H1 (cell line): ENCODE results near the gene CERS3. TPM values are rescaled to one million over a fixed set of nuclear protein-coding genes. Genes with fewer than 3 reads are reported as not detected.

ENCODE experiments used
- CTCF ChIA-PET: fragments of 300-600 bp; sonication (Branson Sonifier 250); formaldehyde crosslinking; loops from one replicate; lab custom pipeline; 2021; ENCODE audit not compliant: partially characterized antibody; lab: Charles Lee
- POLR2A ChIA-PET: fragments of 300-600 bp; sonication (Branson Sonifier 250); formaldehyde crosslinking; loops from one replicate; lab custom pipeline; 2021; ENCODE audit warnings: inconsistent platforms; ENCODE audit not compliant: partially characterized antibody; lab: Charles Lee
- DNase-seq, 2 experiments: peaks; one replicate each; pipeline versions ENCODE4 v3.0.0 to v3.0.0-alpha.2; 2010 to 2022; ENCODE audit warnings: low spot score in 2 of 2, low read depth in 1 of 2, mixed read lengths in 1 of 2
- FAIRE-seq: peaks from 2 replicates; lab custom pipeline; 2011; peaks lifted over from hg19 to GRCh38; lab: Jason Lieb, UNC
- H2AFZ ChIP-seq: 2 replicates; pipeline ENCODE4 v1.8.1; 2012; ENCODE audit warnings: low read length, inconsistent platforms
- H2AK5ac ChIP-seq: 2 replicates; pipeline ENCODE4 v1.6.1; 2013; ENCODE audit warnings: low read depth, low read length
- H2BK120ac ChIP-seq: replicated peaks from 2 replicates; pipeline ENCODE3; 2013; ENCODE audit warnings: low read depth, low read length, inconsistent platforms
- H2BK12ac ChIP-seq: 2 replicates; pipeline ENCODE4 v1.6.1; 2013; ENCODE audit warnings: low read depth, low read length
- H2BK15ac ChIP-seq: 2 replicates; pipeline ENCODE4 v1.6.1; 2013; ENCODE audit warnings: low read length
- H2BK20ac ChIP-seq: 2 replicates; pipeline ENCODE4 v1.6.1; 2013; ENCODE audit warnings: low read length
- H2BK5ac ChIP-seq: 2 replicates; pipeline ENCODE4 v1.6.1; 2013; ENCODE audit warnings: low read depth, low read length
- H3K14ac ChIP-seq: 2 replicates; pipeline ENCODE4 v1.6.1; 2013; ENCODE audit warnings: inconsistent platforms; ENCODE audit not compliant: insufficient read length
- H3K18ac ChIP-seq: 2 replicates; pipeline ENCODE4 v1.6.1; 2013; ENCODE audit warnings: low read length; ENCODE audit errors: extremely low read depth
- H3K23ac ChIP-seq: 2 replicates; pipeline ENCODE4 v1.6.1; 2013; ENCODE audit warnings: inconsistent platforms; ENCODE audit not compliant: insufficient read length
- H3K23me2 ChIP-seq: 2 replicates; pipeline ENCODE4 v1.6.1; 2013; ENCODE audit warnings: low read depth, low read length
- H3K27ac ChIP-seq: 2 replicates; pipeline ENCODE4 v1.6.1; 2011; ENCODE audit warnings: low read depth, low read length, inconsistent platforms
- H3K27me3 ChIP-seq, 4 experiments: replicated peaks in 1 of 4; 1 replicate in 1 of 4; 2 replicates in 3 of 4; pipeline versions ENCODE4 v1.6.1 to v1.8.1; 2011 to 2013; ENCODE audit warnings: low read length in 3 of 4, mild to moderate bottlenecking in 3 of 4, inconsistent platforms in 2 of 4, mixed read lengths in 2 of 4, moderate library complexity in 1 of 4; ENCODE audit not compliant: control insufficient read depth in 3 of 4, insufficient read depth in 3 of 4; ENCODE audit errors: extremely low read depth in 1 of 4
- H3K36me3 ChIP-seq, 4 experiments: 2 replicates each; pipeline versions ENCODE4 v1.6.1 to v1.8.1; 2011 to 2013; ENCODE audit warnings: mild to moderate bottlenecking in 4 of 4, low read length in 3 of 4, moderate library complexity in 2 of 4, control low read depth in 1 of 4, inconsistent platforms in 1 of 4; ENCODE audit not compliant: insufficient read depth in 4 of 4, control insufficient read depth in 2 of 4
- H3K4ac ChIP-seq: replicated peaks from 2 replicates; pipeline ENCODE3; 2013; ENCODE audit warnings: low read length, low read depth, mixed read lengths, inconsistent platforms; ENCODE audit not compliant: insufficient read length
- H3K4me1 ChIP-seq, 4 experiments: replicated peaks in 1 of 4; 1 replicate in 1 of 4; 2 replicates in 3 of 4; pipeline versions ENCODE4 v1.6.1 to v1.8.1; 2011 to 2013; ENCODE audit warnings: low read length in 3 of 4, inconsistent platforms in 2 of 4, mixed read lengths in 1 of 4; ENCODE audit not compliant: insufficient read depth in 4 of 4, control insufficient read depth in 3 of 4
- H3K4me2 ChIP-seq, 2 experiments: 2 replicates each; pipeline versions ENCODE4 v1.6.1 to v1.8.1; 2011 to 2013; ENCODE audit warnings: low read depth in 2 of 2, low read length in 2 of 2, control low read depth in 1 of 2, inconsistent platforms in 1 of 2, mild to moderate bottlenecking in 1 of 2; ENCODE audit not compliant: insufficient read depth in 1 of 2
- H3K4me3 ChIP-seq, 4 experiments: fragments of 200-600, 300-600 bp in 1 of 4; sonication (generic), shearing (Covaris generic), sonication (Bioruptor Twin) in 1 of 4; 2 replicates each; pipeline versions ENCODE4 v1.5.1 to v1.8.1; 2011 to 2016; ENCODE audit warnings: low read length in 4 of 4, low read depth in 3 of 4, control low read depth in 2 of 4, inconsistent platforms in 2 of 4, mild to moderate bottlenecking in 2 of 4, mixed read lengths in 1 of 4, moderate library complexity in 1 of 4; ENCODE audit not compliant: insufficient read depth in 2 of 4; ENCODE audit errors: extremely low read depth in 1 of 4
- H3K56ac ChIP-seq: replicated peaks from 2 replicates; pipeline ENCODE3; 2013; ENCODE audit warnings: low read depth, mild to moderate bottlenecking, mixed read lengths, low read length, inconsistent platforms; ENCODE audit not compliant: insufficient read length
- H3K79me1 ChIP-seq: 2 replicates; pipeline ENCODE4 v1.6.1; 2013; ENCODE audit warnings: low read depth, low read length, control low read depth
- H3K79me2 ChIP-seq, 2 experiments: 2 replicates each; pipeline versions ENCODE4 v1.6.1 to v1.8.1; 2012 to 2013; ENCODE audit warnings: low read length in 2 of 2, mild to moderate bottlenecking in 2 of 2, inconsistent platforms in 1 of 2; ENCODE audit not compliant: insufficient read depth in 2 of 2, control insufficient read depth in 1 of 2
- H3K9ac ChIP-seq, 4 experiments: replicated peaks in 1 of 4; 1 replicate in 1 of 4; 2 replicates in 3 of 4; pipeline versions ENCODE4 v1.6.1 to v1.8.1; 2011 to 2013; ENCODE audit warnings: low read depth in 3 of 4, low read length in 3 of 4, control low read depth in 2 of 4, mild to moderate bottlenecking in 2 of 4, moderate library complexity in 2 of 4, inconsistent platforms in 1 of 4; ENCODE audit errors: extremely low read depth in 1 of 4
- H3K9me3 ChIP-seq, 2 experiments: 2 replicates each; pipeline versions ENCODE4 v1.6.1 to v1.8.1; 2012 to 2013; ENCODE audit warnings: mild to moderate bottlenecking in 2 of 2, moderate library complexity in 2 of 2, control low read depth in 1 of 2, inconsistent platforms in 1 of 2, low read depth in 1 of 2, low read length in 1 of 2, mixed read lengths in 1 of 2; ENCODE audit not compliant: insufficient read depth in 2 of 2
- H4K20me1 ChIP-seq, 2 experiments: replicated peaks in 1 of 2; 2 replicates each; pipeline versions ENCODE3 to v1.8.1; 2011 to 2013; ENCODE audit warnings: inconsistent platforms in 2 of 2, low read length in 2 of 2, mild to moderate bottlenecking in 1 of 2; ENCODE audit not compliant: insufficient read depth in 2 of 2, control insufficient read depth in 1 of 2
- H4K5ac ChIP-seq: 2 replicates; pipeline ENCODE4 v1.6.1; 2013; ENCODE audit warnings: low read length, low read depth, mixed read lengths, inconsistent platforms; ENCODE audit not compliant: insufficient read length
- H4K8ac ChIP-seq: 2 replicates; pipeline ENCODE4 v1.8.0; 2013; ENCODE audit warnings: mild to moderate bottlenecking, moderate library complexity, low read length, inconsistent platforms; ENCODE audit not compliant: insufficient read depth; ENCODE audit errors: extremely low read depth
- H4K91ac ChIP-seq: replicated peaks from 2 replicates; pipeline ENCODE3; 2013; ENCODE audit warnings: low read length, mixed read lengths, inconsistent platforms; ENCODE audit not compliant: insufficient read length
- CBX5 ChIP-seq: fragments of 300-800, 300-1000 bp; sonication (generic); IDR thresholded peaks from 2 replicates; pipeline ENCODE4 v1.7.1; 2016; ENCODE audit warnings: antibody characterized with exemption, low read length, low read depth
- CBX8 ChIP-seq: fragments of 300-800, 300-1000 bp; sonication (generic); IDR thresholded peaks from 2 replicates; pipeline ENCODE4 v1.7.1; 2016; ENCODE audit warnings: low read depth, low read length, borderline replicate concordance
- CHD2 ChIP-seq: IDR thresholded peaks from 2 replicates; pipeline ENCODE4 v1.6.1; 2012; ENCODE audit warnings: low read length, improper control_type of control experiment
- CREB1 ChIP-seq: IDR thresholded peaks from 2 replicates; pipeline ENCODE4 v1.6.1; 2012; ENCODE audit warnings: inconsistent platforms
- E2F6 ChIP-seq: IDR thresholded peaks from 2 replicates; pipeline ENCODE4 v1.6.1; 2012; ENCODE audit warnings: inconsistent platforms
- EGR1 ChIP-seq: IDR thresholded peaks from 2 replicates; pipeline ENCODE4 v1.6.1; 2011; ENCODE audit warnings: low read depth, low read length, borderline replicate concordance
- EZH2 ChIP-seq: fragments of 200-600 bp; sonication (generic); IDR thresholded peaks from 2 replicates; pipeline ENCODE4 v1.7.1; 2012; ENCODE audit warnings: low read depth, mild to moderate bottlenecking, moderate library complexity, low read length, inconsistent platforms; ENCODE audit not compliant: severe bottlenecking
- MAFK ChIP-seq: IDR thresholded peaks from 2 replicates; pipeline ENCODE4 v1.6.1; 2012; ENCODE audit warnings: low read depth, mild to moderate bottlenecking, improper control_type of control experiment, low read length
- NRF1 ChIP-seq: IDR thresholded peaks from 2 replicates; pipeline ENCODE4 v1.6.1; 2011; ENCODE audit warnings: mild to moderate bottlenecking, low read depth, low read length, improper control_type of control experiment
- POLR2A ChIP-seq, 2 experiments: IDR thresholded peaks; 1 replicate in 1 of 2; 2 replicates in 1 of 2; pipeline ENCODE4 v1.6.1; 2011; ENCODE audit warnings: low read depth in 2 of 2, low read length in 2 of 2, mild to moderate bottlenecking in 2 of 2; ENCODE audit errors: control extremely low read depth in 1 of 2
- RXRA ChIP-seq: IDR thresholded peaks from 2 replicates; pipeline ENCODE4 v1.6.1; 2011; ENCODE audit warnings: low read depth, mild to moderate bottlenecking, low read length, moderate library complexity; ENCODE audit not compliant: insufficient read depth
- SIX5 ChIP-seq: IDR thresholded peaks from 2 replicates; pipeline ENCODE4 v1.6.1; 2011; ENCODE audit warnings: mild to moderate bottlenecking, low read depth, low read length
- TAF7 ChIP-seq: optimal IDR thresholded peaks from 2 replicates; pipeline ENCODE3; 2011; ENCODE audit warnings: low read depth, mild to moderate bottlenecking, inconsistent platforms, low read length, moderate library complexity, borderline replicate concordance
- TEAD4 ChIP-seq: IDR thresholded peaks from 2 replicates; pipeline ENCODE4 v1.6.1; 2012; ENCODE audit warnings: low read depth, low read length, inconsistent platforms, mixed read lengths
- WGBS, 2 experiments: shearing (Covaris generic) in 1 of 2; methylation state at CpG; one replicate each; pipeline versions ENCODE4 v1.1.6 to v1.1.7; 2013 to 2015; ENCODE audit warnings: low lambda C conversion rate in 2 of 2, mixed read lengths in 2 of 2, inconsistent platforms in 1 of 2, low coverage in 1 of 2, missing lambda C conversion rate in 1 of 2; ENCODE audit not compliant: insufficient replicate concordance in 2 of 2, insufficient coverage in 1 of 2, insufficient read length in 1 of 2; ENCODE audit errors: extremely low coverage in 1 of 2, missing lambda C conversion rate in 1 of 2; 5-methylcytosine and 5-hydroxymethylcytosine counted together
- polyA plus RNA-seq, 7 experiments: library from polyadenylated mRNA; depleted of rRNA in 3 of 7; stranded (reverse) in 5 of 7; unstranded in 2 of 7; fragments of >200 nt in 5 of 7; fragments of 200-250 nt in 2 of 7; gene quantifications; 1 replicate in 5 of 7; 2 replicates in 1 of 7; 4 replicates in 1 of 7; pipeline versions ENCODE4 v1.2.1 to v1.2.3, GENCODE V29; 2011 to 2013; ENCODE audit warnings: missing spikeins in 2 of 7, mixed read lengths in 2 of 7
- total RNA-seq: library from RNA; stranded (reverse); fragmentation: NEBNext Ultra II Directional; extraction: Animal tissue kit (Norgen Biotek cat#: 25700); gene quantifications from 2 replicates; pipeline ENCODE4 v1.2.1, GENCODE V29; 2021

CERS3 gene
- total and polyA plus RNA-seq, 2 of the 8 experiments (the other 6 are each of a cell fraction or from before 2014, with no cell fraction given), result 0.62 TPM; not detected in 1

- no peak overlapping the region for H3K18ac ChIP-seq
- H3K9me3 ChIP-seq, result peaks cover 49 to 51% of the 10 kb centered on the region in 2 experiments
- H2BK12ac ChIP-seq, result no peak overlapping the region
- H2AFZ ChIP-seq, result no peak overlapping the region
- H3K79me2 ChIP-seq, result no peaks in the 10 kb centered on the region
- H4K8ac ChIP-seq, result no peak overlapping the region
- H2BK5ac ChIP-seq, result no peak overlapping the region
- CTCF ChIA-PET, result no interaction called here
- no peaks in the 10 kb centered on the region for H3K79me1 ChIP-seq
- H4K5ac ChIP-seq, result no peak overlapping the region
- POLR2A ChIA-PET, result no interaction called here
- no peak overlapping the region for H2BK15ac ChIP-seq
- 77% methylated on average over 3 of the region's 3 CpGs; no CpG with 5 or more reads in 1 of the 2 experiments for WGBS, 2 experiments
- no peaks in the 10 kb centered on the region for H3K4me1 ChIP-seq
- no peaks in the 10 kb centered on the region for H3K36me3 ChIP-seq
- H3K23me2 ChIP-seq, result no peaks in the 10 kb centered on the region; the same call in 1 of the 2 replicates
- no peak overlapping the region for H2BK120ac ChIP-seq
- no peak overlapping the region for H3K23ac ChIP-seq
- H3K27me3 ChIP-seq, result no peaks in the 10 kb centered on the region
- H3K27ac ChIP-seq, result no peak overlapping the region
- FAIRE-seq, result no peak
- H3K4me3 ChIP-seq, result no peak overlapping the region
- H4K20me1 ChIP-seq, result no peaks in the 10 kb centered on the region
- no peak overlapping the region for H4K91ac ChIP-seq
- H3K9ac ChIP-seq, result no peak overlapping the region
- no peak overlapping the region for H3K14ac ChIP-seq
- H2AK5ac ChIP-seq, result no peak overlapping the region
- no peak overlapping the region for H2BK20ac ChIP-seq
- H3K4me2 ChIP-seq, result no peak overlapping the region
- no peak overlapping the region for H3K56ac ChIP-seq
- no peak overlapping the region for H3K4ac ChIP-seq
- DNase-seq, result no peak
- TF ChIP-seq CHD2, result no peak
- no peak for TF ChIP-seq EGR1
- TF ChIP-seq EZH2, result no peak
- no peak for TF ChIP-seq POLR2A (IDR thresholded peaks at IDR 0.05; ENCODE audit: control extremely low read depth in 1 of 2, low read depth in 2 of 2, low read length in 2 of 2)
- no peak for TF ChIP-seq SIX5
- TF ChIP-seq TEAD4, result no peak
- TF ChIP-seq RXRA, result no peak
- TF ChIP-seq CBX5, result no peak
- no peak for TF ChIP-seq CREB1
- TF ChIP-seq NRF1, result no peak
- TF ChIP-seq MAFK, result no peak
- no peak for TF ChIP-seq TAF7
- no peak for TF ChIP-seq CBX8
- TF ChIP-seq E2F6, result no peak
These were observed 6.8 kb downstream of the CERS3 start for GRCh38 chr15:100521907-100522306.
